ENCODE results near the gene CAPRIN2.

DNA sequence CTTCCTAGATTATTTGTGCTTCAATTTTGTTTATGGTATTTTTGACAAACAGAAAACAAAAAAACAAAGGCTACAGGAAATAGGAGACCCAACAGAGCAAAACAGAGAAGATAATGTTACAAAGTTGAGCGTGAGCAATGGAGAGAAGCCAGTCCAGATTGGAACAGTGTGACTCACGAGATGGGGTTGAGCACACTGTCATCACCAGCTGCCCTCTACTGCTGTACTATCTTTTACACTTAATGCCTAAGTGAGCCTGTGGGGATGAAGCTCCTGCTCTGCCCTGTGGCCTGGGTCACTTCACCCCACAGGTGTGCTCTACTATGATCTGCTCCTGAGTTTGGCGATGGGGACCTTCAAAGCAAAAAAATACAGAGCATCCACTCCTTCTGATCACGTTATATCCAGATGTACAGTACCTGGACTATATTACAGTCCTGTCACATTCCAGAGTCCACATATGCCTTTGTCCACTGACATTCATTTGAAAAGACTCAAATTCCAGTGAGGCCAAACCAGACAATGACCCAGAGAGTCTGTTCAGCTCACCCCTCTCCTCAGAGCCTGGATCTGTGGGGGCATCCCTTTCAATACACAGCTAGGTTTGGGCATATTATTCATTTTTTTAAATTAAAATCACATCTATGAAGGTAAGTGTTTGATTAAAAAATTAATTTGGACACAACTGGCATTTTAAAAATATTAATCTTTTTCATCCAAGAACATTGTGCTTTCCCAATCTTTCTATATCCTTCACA lies 63.5 kb downstream of the CAPRIN2 start:
- TF ChIP-seq POLR2AphosphoS5 (IDR thresholded peaks at IDR 0.05; ENCODE audit: borderline replicate concordance, low read depth, low read length) (no peak), EZH2 (IDR thresholded peaks at IDR 0.05) (no peak), FOXP2 (optimal IDR thresholded peaks at IDR 0.05; ENCODE audit: control extremely low read depth, extremely low read length, insufficient read depth) (no peak)
